ENCODE measurements around the gene BNC2. TPM values are rescaled to one million over a fixed set of nuclear protein-coding genes. Genes with fewer than 3 reads are reported as not detected.
"Not testable (repeated sequence)": the region's sequence is repeated elsewhere in the genome, so short reads cannot be mapped to it uniquely, and the experiment has no call there.

The BNC2 gene
- total RNA-seq, 1 donor from 2014 or later, result not detected

GRCh38 chr9:16509997-16510396 lies 360.5 kb downstream of the BNC2 start:
- intact Hi-C loops (cut with micrococcal nuclease), result no loop called here
- Mint-ChIP-seq H3K27me3 (ENCODE audit: insufficient read depth) (no peaks in the 10 kb centered on the region), H3K4me1 (ENCODE audit: low read depth) (no peaks in the 10 kb centered on the region), H3K4me3 (no peak overlapping the region), H3K27ac (no peak overlapping the region), H3K9me3 (peaks cover 4% of the 10 kb centered on the region), H3K36me3 (ENCODE audit: low read depth) (no peaks in the 10 kb centered on the region)
- no peak for DNase-seq (ENCODE audit: low spot score)

GRCh38 chr9:16505199-16505598 lies 365.3 kb downstream of the BNC2 start:
- peaks cover 7% of the 10 kb centered on the region for H3K9me3 Mint-ChIP-seq
- H3K27me3 Mint-ChIP-seq (ENCODE audit: insufficient read depth), result no peaks in the 10 kb centered on the region
- intact Hi-C loops (cut with micrococcal nuclease), result no loop called here
- no peak overlapping the region for H3K27ac Mint-ChIP-seq
- no peaks in the 10 kb centered on the region for H3K36me3 Mint-ChIP-seq (ENCODE audit: low read depth)
- DNase-seq (ENCODE audit: low spot score), result no peak
- H3K4me1 Mint-ChIP-seq (ENCODE audit: low read depth), result no peaks in the 10 kb centered on the region
- no peak overlapping the region for H3K4me3 Mint-ChIP-seq

DNA sequence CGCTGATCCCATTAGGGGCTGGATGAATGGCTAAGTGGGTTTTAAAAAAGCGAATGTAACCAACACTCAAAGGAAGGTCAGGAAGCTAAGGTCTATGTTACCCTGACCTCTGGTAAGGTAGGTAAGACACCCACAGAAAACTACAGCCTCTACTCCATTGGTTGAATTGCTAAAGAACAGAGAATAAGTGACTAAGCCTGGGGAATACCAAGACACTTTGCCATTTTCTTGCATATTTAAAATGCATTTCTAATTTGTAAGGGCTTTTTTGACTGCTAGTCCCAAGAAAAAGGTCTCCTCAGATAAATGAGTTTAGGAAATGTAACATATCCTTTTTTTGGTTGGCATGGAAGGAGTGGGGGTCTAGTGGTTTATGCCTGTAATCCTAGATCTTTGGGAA lies 368.7 kb downstream of the BNC2 start:
- no peak overlapping the region for H3K4me3 Mint-ChIP-seq
- no peak overlapping the region for H3K27ac Mint-ChIP-seq
- no peaks in the 10 kb centered on the region for H3K36me3 Mint-ChIP-seq (ENCODE audit: low read depth)
- H3K4me1 Mint-ChIP-seq (ENCODE audit: low read depth), result no peaks in the 10 kb centered on the region
- DNase-seq (ENCODE audit: low spot score), result no peak
- no peaks in the 10 kb centered on the region for H3K27me3 Mint-ChIP-seq (ENCODE audit: insufficient read depth)
- peaks cover 3% of the 10 kb centered on the region for H3K9me3 Mint-ChIP-seq
- intact Hi-C loops (cut with micrococcal nuclease), result no loop called here

- no peak for DNase-seq (ENCODE audit: low spot score)
- peaks cover 3% of the 10 kb centered on the region for H3K9me3 Mint-ChIP-seq
- H3K4me1 Mint-ChIP-seq (ENCODE audit: low read depth), result no peaks in the 10 kb centered on the region
- H3K4me3 Mint-ChIP-seq, result no peak overlapping the region
- H3K36me3 Mint-ChIP-seq (ENCODE audit: low read depth), result no peaks in the 10 kb centered on the region
- H3K27me3 Mint-ChIP-seq (ENCODE audit: insufficient read depth), result no peaks in the 10 kb centered on the region
- H3K27ac Mint-ChIP-seq, result no peak overlapping the region
- intact Hi-C loops (cut with micrococcal nuclease), result no loop called here
These were observed 369.3 kb downstream of the BNC2 start for GRCh38 chr9:16501141-16501540.

- DNase-seq (ENCODE audit: low spot score), result no peak
- intact Hi-C loops (cut with micrococcal nuclease), result no loop called here
- Mint-ChIP-seq H3K36me3 (ENCODE audit: low read depth) (no peaks in the 10 kb centered on the region), H3K9me3 (peaks cover 3% of the 10 kb centered on the region), H3K4me3 (no peak overlapping the region), H3K4me1 (ENCODE audit: low read depth) (no peaks in the 10 kb centered on the region), H3K27me3 (ENCODE audit: insufficient read depth) (no peaks in the 10 kb centered on the region), H3K27ac (no peak overlapping the region)
These were observed 370.1 kb downstream of the BNC2 start for GRCh38 chr9:16500386-16500785.

DNA sequence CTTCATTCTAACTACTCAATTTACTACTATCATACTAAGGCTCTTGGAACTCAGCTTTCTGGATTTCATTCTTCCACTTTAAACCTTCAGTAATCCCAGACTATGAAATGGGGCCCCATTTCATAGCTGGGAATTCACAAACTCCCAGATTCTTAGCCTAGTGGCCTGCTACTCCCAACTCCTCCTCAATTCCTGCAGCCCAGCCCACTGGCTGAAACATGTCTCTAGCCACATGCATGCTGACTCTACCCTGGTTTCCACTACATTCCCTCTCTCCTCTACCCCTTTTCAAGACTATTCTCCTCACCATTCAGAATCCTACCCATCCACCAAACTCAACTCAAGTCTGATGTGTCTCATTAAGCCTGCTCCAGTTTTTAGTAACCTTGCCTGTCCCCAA lies 370.6 kb downstream of the BNC2 start:
- Mint-ChIP-seq H3K27me3 (ENCODE audit: insufficient read depth) (no peaks in the 10 kb centered on the region), H3K27ac (no peak overlapping the region), H3K36me3 (ENCODE audit: low read depth) (no peaks in the 10 kb centered on the region), H3K4me1 (ENCODE audit: low read depth) (no peaks in the 10 kb centered on the region), H3K9me3 (peaks cover 3% of the 10 kb centered on the region), H3K4me3 (no peak overlapping the region)
- DNase-seq (ENCODE audit: low spot score), result no peak
- intact Hi-C loops (cut with micrococcal nuclease), result no loop called here

- H3K4me3 Mint-ChIP-seq, result no peak overlapping the region
- no peak for DNase-seq (ENCODE audit: low spot score)
- no peaks in the 10 kb centered on the region for H3K9me3 Mint-ChIP-seq
- H3K36me3 Mint-ChIP-seq (ENCODE audit: low read depth), result no peaks in the 10 kb centered on the region
- no peaks in the 10 kb centered on the region for H3K27me3 Mint-ChIP-seq (ENCODE audit: insufficient read depth)
- no peaks in the 10 kb centered on the region for H3K4me1 Mint-ChIP-seq (ENCODE audit: low read depth)
- intact Hi-C loops (cut with micrococcal nuclease), result no loop called here
- no peak overlapping the region for H3K27ac Mint-ChIP-seq
These were observed 373.6 kb downstream of the BNC2 start for GRCh38 chr9:16496908-16497307.

GRCh38 chr9:16487915-16488314 lies 382.6 kb downstream of the BNC2 start:
- Mint-ChIP-seq H3K27me3 (ENCODE audit: insufficient read depth) (no peaks in the 10 kb centered on the region), H3K9me3 (no peaks in the 10 kb centered on the region), H3K4me3 (no peak overlapping the region), H3K4me1 (ENCODE audit: low read depth) (no peaks in the 10 kb centered on the region), H3K36me3 (ENCODE audit: low read depth) (no peaks in the 10 kb centered on the region), H3K27ac (no peak overlapping the region)
- DNase-seq (ENCODE audit: low spot score), result no peak
- intact Hi-C loops (cut with micrococcal nuclease), result no loop called here

DNA sequence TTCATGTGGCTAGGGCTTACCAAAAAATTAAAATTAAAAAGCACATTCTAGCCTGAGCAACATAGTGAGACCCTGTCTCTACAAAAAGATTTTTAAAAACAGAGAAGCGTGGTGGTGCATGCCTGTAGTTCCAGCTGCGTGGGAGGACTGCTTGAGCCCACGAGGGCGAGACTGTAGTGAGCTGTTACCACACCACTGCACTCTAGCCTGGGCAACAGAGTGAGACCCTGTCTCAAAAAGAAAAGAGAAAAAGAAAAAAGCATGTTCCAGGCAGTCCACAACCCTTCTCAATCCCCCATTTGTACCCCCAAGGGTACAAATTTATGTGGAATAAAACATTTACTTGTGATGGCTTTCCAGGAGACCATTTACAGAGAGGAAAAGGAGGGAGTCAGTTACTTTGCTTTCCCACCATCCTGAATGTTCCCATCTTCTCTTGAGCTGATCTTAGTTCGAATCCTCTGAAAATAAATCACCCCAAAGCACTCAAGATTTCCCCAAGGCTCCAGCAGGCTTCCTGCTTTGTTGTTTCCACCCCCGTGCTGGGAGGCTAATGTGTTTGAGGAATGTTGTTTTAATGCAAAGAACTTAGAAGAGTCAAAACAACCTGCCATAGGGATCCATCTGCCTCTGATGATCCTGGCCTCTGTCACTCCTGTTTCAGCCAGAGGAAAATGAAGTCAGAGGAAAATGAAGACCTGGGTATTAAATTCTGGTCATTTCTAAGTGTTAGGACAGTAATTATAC lies 384.7 kb downstream of the BNC2 start:
- Mint-ChIP-seq H3K27me3 (ENCODE audit: insufficient read depth) (no peaks in the 10 kb centered on the region), H3K4me3 (no peak overlapping the region), H3K4me1 (ENCODE audit: low read depth) (no peaks in the 10 kb centered on the region), H3K36me3 (ENCODE audit: low read depth) (no peaks in the 10 kb centered on the region), H3K9me3 (no peaks in the 10 kb centered on the region), H3K27ac (no peak overlapping the region)
- no peak for DNase-seq (ENCODE audit: low spot score)
- intact Hi-C loops (cut with micrococcal nuclease), result no loop called here

- H3K4me1 Mint-ChIP-seq (ENCODE audit: low read depth), result no peaks in the 10 kb centered on the region
These were observed 385.3 kb downstream of the BNC2 start for GRCh38 chr9:16485160-16485559.

DNA sequence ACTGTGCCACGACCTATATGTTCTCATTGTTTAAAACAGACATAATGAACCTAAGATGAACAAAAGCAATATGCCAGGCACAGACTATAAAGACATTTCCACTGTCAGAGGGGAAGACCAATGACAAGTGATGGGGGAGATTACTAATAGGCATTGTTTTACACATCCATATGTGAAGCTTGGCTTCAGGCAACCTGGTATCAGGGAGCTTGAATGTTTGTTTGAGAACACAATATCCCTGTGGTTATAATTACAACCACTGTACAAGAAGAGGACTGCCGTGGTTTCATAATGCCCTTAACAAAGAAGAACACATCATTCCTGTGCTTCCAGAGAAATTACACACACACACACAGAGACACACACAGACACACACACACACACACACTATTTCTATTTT lies 385.7 kb downstream of the BNC2 start:
- Mint-ChIP-seq H3K9me3 (no peaks in the 10 kb centered on the region), H3K4me3 (no peak overlapping the region), H3K36me3 (ENCODE audit: low read depth) (no peaks in the 10 kb centered on the region), H3K4me1 (ENCODE audit: low read depth) (no peaks in the 10 kb centered on the region), H3K27ac (no peak overlapping the region), H3K27me3 (ENCODE audit: insufficient read depth) (no peaks in the 10 kb centered on the region)
- DNase-seq (ENCODE audit: low spot score), result no peak
- intact Hi-C loops (cut with micrococcal nuclease), result no loop called here

More at GRCh38 chr9:16485160-16485559, 385.3 kb downstream of the BNC2 start:
- Mint-ChIP-seq H3K27ac (no peak overlapping the region), H3K27me3 (ENCODE audit: insufficient read depth) (no peaks in the 10 kb centered on the region), H3K4me3 (no peak overlapping the region), H3K9me3 (no peaks in the 10 kb centered on the region), H3K36me3 (ENCODE audit: low read depth) (no peaks in the 10 kb centered on the region)
- intact Hi-C loops (cut with micrococcal nuclease), result no loop called here
- no peak for DNase-seq (ENCODE audit: low spot score)

DNA sequence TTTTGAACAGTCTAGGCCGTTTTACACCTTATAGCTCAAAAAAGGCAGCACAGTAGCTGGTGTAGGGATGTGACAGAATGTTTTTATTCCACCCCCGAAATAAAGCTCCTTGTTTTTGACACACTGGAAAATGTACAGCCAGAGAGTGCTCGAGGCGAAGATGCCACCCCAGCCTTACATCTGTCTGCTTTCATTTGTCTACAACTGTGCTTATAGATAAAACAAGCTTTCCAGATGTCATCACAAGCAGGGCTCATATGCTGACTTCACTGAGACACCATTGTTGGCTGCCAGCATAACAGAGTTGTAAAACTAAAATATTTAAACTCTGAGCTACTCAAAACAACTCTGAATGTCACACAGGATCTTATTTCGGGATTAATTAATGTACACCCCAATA lies 386.3 kb downstream of the BNC2 start:
- Mint-ChIP-seq H3K4me1 (ENCODE audit: low read depth) (no peaks in the 10 kb centered on the region), H3K4me3 (no peak overlapping the region), H3K27me3 (ENCODE audit: insufficient read depth) (no peaks in the 10 kb centered on the region), H3K9me3 (no peaks in the 10 kb centered on the region), H3K36me3 (ENCODE audit: low read depth) (no peaks in the 10 kb centered on the region), H3K27ac (no peak overlapping the region)
- DNase-seq (ENCODE audit: low spot score), result no peak
- intact Hi-C loops (cut with micrococcal nuclease), result no loop called here

- Mint-ChIP-seq H3K4me1 (ENCODE audit: low read depth) (no peaks in the 10 kb centered on the region), H3K36me3 (ENCODE audit: low read depth) (no peaks in the 10 kb centered on the region), H3K27me3 (ENCODE audit: insufficient read depth) (no peaks in the 10 kb centered on the region), H3K4me3 (no peak overlapping the region), H3K27ac (no peak overlapping the region), H3K9me3 (no peaks in the 10 kb centered on the region)
- no peak for DNase-seq (ENCODE audit: low spot score)
- intact Hi-C loops (cut with micrococcal nuclease), result no loop called here
These were observed 387.7 kb downstream of the BNC2 start for GRCh38 chr9:16482764-16483163.

DNA sequence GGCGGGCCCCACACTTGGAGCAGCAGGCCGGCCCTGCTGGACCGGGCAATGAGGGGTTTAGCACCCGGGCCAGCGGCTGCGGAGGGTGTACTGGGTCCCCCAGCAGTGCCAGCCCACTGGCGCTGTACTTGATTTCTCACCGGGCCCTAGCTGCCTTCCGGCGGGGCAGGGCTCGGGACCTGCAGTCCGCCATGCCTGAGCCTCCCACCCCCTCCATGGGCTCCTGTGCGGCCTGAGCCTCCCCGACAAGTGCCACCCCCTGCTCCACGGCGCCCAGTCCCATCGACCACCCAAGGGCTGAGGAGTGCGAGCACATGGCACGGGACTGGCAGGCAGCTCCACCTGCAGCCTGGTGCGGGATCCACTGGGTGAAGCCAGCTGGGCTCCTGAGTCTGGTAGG lies 389.9 kb downstream of the BNC2 start:
- H3K27me3 Mint-ChIP-seq (ENCODE audit: insufficient read depth); H3K4me3 Mint-ChIP-seq; H3K9me3 Mint-ChIP-seq; H3K27ac Mint-ChIP-seq; H3K4me1 Mint-ChIP-seq (ENCODE audit: low read depth); H3K36me3 Mint-ChIP-seq (ENCODE audit: low read depth); DNase-seq (ENCODE audit: low spot score); intact Hi-C loops (cut with micrococcal nuclease): not testable (repeated sequence)

All from activated T-helper 1 cell treated with anti-CD3 and anti-CD28 coated beads, Interleukin-12 subunit alpha, Interleukin-12 subunit beta, Interleukin-2, Interleukin-4 antibody, amounts not matched to agents 30 ng/mL and 10 ng/mL and 1 ng/mL, durations not matched to agents 14 hours and 24 hours and 36 hours (primary cell).